CD4-positive, alpha-beta T cell treated with Interleukin-2 at 100 ng/mL for 4 hours (primary cell): ENCODE measurements around the gene UROC1.

ENCODE experiments used
- DNase-seq: peaks from one replicate; pipeline ENCODE4 v3.0.0-alpha.2; 2020; ENCODE audit warnings: low spot score

UROC1 gene

DNA sequence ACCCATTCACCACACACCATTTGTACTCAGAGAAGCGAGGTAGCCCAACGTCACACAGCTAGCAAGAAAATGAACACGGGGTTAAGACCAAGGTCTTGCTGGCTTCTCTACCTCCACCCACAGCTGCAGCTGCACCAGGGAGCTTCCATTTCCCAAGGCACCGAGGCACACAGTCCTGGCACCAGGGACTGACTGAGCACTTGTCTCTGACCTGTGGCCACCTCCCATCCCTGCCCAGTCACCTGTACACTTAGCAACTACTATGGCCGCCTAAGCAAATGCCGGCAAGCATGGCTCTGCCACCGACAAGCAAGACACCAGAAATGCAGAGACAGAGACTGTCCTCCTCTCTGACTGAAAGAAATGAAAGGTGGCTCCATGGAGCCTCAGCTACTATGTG lies 57.2 kb downstream of the UROC1 start:
- no peak for DNase-seq

DNA sequence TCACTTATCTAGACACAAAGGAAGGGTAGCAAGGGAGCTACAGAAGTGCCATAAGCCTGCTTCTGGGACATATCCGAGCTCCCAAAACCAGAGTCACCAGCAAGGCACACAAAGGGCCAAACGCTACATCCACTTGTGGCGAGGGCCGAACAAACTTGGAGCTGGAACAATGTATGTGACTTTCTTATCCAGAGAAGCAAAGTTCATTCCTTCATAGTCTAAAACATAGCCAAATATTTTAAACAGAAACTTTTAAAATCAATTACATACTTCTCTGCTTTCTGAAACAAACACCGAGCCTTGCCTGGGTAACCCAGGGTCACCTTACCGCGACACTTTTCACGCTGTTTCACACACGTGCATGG lies 57.8 kb downstream of the UROC1 start:
- DNase-seq: no peak

DNA sequence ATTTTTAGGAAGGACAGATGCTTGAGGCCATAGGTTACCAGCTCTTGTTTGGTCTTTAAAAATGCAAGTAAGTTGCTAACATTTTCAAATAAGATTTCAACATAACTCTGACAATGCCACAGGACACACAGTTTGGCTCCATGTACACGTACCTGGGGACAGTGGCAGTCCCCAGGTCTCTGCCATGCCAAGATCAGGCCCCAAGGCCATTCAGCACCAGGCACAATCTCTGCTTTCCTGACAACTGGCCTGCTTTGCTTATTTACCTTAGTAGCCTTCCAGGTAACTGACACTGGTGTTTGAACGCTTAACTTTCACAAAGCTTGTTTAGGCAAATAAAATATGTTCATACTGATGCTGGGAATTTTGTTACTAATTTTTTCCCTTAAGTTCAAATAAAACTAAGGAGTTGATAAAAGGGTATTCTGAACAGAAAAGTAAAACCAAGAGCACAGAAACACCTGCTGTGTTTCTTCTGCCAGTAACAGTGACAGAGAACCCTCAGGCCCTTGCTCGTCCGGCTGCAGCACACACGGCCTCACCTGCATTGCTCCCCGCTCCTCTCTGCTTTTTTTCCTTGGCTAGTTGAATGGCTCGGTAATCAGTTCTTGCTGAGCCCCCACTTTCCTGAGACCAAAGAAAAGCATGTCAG lies 58.3 kb downstream of the UROC1 start:
- no peak for DNase-seq

DNA sequence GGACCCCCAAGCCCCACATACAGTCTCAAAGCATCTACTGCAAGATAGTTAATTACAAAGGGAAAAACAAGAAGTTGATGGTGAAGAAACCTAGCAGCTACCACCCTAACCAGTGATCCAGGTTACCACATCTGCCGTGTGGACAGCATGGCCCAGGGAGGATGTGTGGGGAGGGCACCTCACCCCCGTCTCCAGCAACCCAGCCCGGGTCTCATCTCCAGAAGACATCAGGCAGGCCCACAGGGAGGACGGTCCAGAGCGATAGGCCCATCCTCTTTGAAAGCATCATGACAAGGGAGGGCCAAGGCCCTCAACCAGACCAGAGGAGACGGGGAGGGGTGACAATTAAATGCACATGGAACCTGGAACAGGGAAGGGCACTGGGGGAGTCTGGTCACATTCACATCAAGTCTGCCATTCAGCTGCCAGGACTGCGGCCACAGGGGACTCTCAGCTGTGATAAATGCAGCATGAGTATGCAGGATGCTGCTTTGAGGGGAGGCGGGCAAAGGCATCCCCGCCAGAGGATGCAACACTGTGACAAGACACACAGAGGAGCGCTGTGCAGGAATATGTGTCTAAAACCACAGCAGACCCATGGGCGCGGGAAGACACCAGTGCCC lies 60.7 kb downstream of the UROC1 start:
- DNase-seq: no peak

DNA sequence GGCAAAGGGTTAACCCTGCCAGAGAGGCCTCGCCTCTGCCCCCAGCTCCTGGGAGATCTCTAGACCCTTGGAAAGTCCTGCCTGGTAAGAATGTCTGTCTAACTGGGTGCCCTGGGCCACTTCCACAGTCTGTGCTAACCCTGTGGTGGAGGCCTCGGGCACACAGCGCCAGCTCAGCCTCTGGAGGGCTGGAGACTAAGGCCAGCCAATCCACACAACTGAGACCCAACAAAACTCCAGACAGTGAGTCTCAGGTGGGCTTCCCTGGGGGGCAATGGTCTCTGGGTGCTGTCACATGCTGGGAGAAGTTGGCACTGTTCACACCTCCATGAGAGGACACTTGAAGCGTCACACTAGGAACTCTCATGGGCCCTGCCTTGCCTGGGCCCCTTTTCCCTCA lies 61.4 kb downstream of the UROC1 start:
- no peak for DNase-seq

DNA sequence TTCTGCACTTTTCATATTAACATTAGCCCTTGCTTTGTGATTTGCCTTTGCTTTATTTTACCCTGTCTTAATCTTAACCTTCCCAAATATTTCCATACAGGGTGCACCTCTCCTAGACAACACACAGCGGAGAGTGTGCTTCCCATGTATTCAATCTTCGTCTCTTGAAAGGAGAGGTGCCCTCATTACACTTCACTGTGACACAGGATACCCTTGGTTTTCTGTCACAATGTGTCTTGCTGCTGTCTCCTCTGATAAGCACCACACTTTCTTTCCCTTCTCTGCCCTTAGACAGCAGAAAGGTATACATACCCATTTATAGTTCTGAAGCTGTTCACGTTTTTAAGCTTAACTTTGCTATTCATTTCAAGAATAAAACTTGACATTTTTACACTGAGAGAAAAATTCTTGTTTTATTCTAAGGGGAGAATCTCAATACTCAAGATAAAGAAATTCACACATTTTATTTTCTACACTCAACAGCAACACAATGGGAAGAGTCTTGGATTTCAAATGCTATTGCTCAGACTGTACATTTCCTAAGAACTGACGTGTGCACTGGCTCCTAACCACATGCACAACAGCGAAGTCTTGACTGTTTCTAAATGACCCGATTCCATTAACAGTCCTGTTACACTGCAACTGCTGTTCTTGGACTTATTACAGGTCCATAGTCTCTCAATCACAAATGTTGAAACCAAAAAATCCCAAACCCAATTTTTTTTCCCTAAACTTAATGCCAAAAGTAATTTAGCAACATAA lies 63.0 kb downstream of the UROC1 start:
- DNase-seq: no peak

DNA sequence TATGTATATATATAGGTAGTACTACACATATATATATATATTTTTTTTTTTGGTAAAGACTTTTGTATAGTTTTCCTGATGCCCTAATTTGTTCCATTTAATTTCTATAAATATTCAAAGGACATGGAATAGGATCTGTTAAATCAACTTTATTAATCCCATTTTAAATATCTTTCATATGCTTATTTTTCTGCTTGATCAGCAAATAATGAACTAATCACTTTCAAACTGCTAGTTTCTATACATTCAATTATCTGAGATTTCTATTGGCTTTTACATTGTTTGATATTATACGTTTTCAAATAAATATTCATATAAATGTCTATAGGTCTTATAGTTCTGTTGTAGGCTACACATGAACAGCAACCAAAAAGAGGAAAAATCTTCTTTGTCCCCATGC lies 63.5 kb downstream of the UROC1 start:
- DNase-seq: no peak

DNA sequence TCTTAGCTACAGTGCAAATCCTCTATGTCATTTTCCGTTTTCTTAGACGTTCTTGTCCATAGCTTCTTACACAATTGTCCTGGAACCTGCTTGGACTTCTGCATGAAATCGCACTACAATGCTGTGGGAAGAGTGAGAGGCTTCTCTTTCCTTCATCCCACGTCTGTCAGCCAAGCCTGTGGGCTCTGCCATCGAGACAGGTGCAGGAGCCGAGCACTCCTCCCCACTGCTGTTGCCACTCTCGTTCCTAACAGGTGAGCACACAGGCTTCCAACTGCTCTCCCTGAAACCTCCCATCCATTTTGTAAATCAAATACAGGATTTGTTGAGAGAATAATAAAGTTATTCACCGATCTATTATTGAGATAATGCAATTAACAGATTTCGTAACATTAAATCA lies 65.4 kb downstream of the UROC1 start:
- DNase-seq: no peak

DNA sequence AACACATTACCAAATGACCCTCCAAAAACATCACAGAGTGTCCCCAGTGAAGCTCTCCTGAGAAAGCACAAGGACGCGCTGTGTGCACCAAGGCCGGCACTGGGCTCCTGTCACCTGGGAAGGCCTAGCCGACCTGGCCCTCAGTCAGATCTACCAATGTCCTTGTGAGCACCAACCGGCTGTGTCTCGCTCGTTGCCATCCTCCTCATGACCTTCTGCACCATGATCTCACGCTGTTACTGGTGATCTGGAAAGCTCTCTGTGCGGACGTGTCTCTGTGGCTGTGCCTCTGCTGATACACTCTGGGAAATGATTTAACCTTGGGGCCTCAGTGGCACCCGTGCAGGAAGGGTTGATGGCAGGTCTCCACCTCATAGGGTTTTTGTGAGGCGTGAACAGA lies 66.1 kb downstream of the UROC1 start:
- DNase-seq: no peak

DNA sequence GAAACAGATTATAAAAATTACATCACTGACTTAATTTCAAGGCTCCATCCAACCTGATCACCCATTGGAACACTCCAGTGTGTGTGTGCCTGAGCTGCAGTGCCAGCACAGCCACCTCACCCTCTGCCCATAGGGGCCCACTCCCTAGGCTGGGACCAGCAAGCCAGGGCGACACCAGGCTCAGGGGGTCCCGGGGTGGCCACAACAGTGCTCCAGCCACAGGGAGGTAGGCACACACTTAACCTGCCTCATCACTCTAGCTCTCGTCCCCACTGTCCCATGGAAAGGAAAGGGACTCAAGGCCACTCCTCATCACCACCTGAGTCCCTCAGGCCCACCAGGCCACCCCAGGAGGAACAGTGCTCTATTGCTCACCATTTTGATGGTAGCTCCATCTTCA lies 66.8 kb downstream of the UROC1 start:
- no peak for DNase-seq

DNA sequence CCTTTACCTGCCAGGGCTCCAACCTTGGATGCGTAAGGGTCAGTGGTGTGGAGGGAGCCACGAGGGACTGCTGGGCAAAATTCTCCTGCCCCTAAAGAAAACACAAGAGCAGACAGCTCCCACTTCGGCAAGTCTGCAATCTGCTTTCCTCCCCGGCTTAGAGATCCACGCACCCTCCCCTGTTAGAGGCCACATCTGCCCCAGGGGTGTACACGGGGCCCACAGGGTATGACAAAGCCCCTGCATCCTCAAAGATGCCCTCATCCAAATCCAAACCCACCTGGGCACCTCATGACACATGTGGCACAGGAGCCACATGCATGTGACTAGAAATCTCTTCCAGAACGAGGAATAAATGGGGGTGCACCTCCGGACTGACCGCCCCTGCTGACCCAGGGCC lies 67.4 kb downstream of the UROC1 start:
- no peak for DNase-seq

DNA sequence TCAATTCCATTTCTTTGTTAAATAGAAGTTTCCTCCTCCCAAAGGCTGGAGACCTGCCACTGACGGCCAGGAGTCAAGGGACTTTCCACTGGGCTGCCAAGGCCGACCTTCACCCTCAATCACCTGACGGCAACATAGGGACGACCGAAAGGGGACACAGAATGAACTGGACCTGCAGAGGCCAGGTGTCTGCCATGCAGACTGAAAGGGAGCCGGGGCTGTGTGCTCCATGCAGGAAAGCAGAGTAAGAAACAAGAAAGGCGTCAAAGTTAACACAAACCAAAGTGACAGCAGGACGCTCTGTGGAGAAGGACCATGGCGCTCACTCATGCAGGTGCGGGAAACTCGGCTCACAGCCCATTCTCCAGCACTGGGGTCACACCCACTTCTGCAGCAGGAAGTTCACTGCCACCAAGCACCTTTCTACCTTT lies 67.9 kb downstream of the UROC1 start:
- DNase-seq: no peak

DNA sequence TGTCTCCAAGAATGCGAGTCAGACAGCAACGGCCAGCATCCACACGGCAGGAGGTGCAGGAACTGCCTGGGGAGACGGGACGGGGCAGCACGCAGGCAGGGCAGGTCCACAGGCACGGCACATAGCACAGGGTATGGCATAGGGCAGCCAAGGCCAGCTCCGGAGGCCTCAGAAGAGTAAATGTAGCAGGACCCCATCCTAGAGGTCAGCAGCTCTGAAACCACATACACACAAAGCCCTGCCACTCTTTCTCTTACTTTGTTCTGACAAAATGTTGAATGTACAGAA lies 68.7 kb downstream of the UROC1 start:
- no peak for DNase-seq

DNA sequence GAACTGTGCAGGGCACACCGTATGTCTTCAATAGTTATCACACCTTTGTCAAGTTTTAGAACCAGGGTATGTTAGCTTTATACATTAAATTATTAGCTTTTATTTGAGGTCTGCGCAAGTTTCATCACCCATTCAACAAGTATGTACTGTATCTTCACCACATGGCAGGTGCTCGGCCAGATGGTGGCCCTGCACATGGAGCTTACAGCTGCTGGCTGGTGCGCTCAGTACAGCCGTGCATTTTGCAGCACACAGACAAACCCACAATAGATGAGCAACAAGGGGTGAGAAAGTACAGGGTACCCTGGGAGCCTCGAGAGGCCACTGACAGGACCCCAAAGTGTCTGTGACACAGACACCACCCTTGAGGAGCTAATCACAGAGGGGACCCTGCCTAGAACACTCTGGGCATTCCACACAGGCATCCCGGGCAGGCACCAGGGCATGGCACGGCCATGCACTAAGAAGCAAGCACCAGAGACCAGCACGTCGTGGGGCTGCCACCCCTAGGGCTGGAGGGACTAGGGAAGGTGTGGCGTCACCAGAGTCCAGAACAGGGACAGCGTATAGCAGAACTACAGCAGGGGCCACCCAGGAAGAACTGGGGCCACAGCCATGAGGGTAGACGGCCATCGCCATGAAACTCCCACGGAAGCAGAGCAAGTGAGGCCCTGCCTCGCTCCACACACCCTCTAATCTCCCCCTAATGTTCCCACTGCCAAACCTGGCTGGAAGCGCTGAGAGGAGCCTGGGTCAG lies 69.3 kb downstream of the UROC1 start:
- no peak for DNase-seq

DNA sequence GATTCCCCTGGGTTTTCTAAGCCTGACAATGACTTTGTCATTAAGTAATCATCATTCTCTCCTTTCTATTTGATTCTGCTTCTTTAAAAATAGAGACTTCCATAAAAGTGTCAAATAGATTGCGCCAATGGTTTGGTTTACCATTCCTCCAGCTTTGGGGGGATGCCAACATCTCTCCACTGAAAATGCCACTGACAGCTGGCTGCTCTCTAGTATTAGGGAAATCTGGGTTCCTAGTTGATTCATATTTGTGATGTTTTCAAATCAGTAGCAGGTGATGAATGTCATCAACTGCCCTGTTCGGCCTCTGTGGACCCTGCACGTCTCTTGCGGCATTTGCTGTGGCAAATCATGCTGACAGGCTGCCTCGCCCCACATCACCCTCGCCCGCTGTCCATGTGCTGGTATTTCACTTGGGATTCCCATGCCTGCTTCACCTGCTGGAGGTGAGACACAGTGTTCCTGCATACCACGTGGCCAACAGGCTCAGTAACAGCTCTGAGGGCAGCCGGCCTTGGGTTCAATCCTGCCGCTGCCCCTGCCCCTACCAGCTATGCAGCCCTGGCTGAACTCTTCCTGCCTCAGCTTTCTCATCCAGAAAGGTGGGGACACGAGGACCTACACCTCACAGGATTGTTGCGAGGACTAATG lies 70.0 kb downstream of the UROC1 start:
- no peak for DNase-seq

DNA sequence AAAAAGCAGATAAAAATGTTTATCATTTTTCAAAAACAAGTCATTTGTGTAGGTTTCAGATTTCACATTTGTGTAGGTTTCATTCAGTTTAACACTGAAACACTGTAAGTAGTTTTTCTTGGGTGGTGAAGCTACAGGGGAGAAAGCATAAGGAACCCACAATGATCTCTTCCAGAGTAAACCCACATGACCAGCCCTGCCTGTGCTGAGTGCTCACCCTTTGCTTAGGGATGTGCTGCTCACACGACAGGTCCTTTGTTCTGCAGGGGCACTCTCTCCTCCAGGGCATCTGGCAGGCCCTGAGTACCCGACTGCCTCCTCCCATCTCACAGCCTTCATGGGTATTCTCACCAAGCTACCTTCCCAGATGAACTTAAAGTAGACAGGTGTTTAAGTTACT lies 70.8 kb downstream of the UROC1 start:
- no peak for DNase-seq

DNA sequence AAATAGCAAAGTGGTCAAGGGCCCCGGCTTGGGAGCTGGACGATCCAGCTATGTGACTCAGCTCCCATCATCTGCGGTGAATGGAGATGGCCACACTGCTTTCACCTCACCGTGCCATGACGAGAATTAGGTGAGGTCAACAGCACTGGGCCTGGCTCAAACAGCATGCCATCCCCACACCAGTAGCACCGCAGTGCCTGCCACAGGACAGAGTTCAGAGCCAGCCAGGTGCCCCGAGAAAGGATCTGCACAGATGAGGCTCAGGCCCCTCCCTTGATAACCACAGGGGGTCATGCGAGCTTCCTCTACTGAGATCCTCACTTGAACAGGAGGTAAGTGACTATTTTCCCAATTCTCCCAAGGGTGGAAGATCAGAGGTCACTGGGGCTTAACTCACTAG lies 71.3 kb downstream of the UROC1 start:
- DNase-seq: no peak

DNA sequence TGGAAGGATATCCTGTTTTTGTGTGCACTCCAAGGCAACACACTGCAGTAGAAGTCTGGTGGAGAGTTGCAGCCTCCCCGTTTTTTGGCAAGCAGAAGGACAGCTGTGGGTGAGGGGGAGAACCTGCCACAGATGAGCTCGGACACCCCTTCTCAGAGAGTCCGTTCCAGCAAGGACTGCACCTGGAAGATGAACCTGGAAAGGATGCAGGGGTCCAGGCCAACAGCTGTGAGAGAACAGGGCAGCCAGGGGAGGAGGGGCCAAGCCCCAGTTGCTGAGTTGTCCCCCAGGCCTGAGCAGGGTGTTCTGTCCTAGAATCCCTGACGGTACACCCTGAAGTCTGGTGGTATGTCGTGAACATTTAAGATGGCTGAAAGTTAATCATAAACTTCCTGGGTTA lies 72.1 kb downstream of the UROC1 start:
- no peak for DNase-seq

DNA sequence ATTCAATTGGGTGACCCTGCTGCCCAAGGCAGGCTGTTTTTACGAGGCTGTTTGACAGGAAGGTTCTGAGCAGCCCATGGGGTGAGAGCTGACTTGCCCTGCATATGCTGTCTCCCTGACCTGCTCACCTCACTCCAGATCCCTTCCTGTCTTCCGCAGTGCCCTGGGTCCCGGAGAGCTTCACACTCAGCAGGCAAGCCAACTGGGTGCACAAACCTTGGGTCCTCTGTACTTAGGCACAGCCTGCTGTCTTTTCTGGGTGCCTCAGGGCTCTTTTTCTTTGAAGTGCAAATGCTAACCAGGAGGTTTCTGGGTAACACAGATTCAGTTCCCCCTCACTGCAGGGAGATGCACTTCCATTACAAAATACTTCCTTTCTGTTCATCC lies 74.7 kb downstream of the UROC1 start:
- DNase-seq: no peak

DNA sequence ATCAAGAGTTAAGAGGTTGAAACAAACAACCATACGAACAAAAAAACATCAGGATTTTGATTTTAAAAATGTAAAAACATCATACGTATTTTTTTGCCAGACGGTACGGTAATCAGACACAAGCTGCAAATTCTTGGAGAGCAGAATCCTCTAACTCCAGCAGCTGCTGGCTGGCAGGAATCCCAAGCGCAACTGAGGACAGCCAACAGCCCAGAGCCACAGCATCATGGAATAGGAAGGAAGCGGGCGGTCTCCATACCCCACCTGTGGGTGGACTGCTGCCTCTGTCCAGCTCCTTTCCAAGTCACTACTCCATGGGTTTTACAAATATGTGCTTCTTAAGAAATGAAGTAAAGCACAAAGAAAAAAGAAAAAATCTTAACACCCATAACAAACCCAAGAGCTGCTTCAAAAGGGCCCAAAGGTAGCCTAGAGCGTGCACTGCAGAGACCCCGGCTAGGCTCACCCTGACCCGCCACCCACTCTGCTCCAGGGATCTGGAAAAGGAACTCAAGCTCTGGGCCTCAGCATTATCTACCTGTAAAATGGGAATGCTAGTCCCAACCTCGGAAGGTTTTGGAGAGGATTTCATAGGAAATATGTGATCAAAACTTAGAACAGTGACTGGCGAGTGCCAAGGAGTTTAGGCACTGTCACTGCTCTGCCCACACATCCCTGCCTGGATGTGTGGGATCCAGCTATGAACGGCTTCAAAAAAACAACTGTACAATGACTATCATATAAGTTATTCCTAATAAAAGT lies 75.3 kb downstream of the UROC1 start:
- no peak for DNase-seq

DNA sequence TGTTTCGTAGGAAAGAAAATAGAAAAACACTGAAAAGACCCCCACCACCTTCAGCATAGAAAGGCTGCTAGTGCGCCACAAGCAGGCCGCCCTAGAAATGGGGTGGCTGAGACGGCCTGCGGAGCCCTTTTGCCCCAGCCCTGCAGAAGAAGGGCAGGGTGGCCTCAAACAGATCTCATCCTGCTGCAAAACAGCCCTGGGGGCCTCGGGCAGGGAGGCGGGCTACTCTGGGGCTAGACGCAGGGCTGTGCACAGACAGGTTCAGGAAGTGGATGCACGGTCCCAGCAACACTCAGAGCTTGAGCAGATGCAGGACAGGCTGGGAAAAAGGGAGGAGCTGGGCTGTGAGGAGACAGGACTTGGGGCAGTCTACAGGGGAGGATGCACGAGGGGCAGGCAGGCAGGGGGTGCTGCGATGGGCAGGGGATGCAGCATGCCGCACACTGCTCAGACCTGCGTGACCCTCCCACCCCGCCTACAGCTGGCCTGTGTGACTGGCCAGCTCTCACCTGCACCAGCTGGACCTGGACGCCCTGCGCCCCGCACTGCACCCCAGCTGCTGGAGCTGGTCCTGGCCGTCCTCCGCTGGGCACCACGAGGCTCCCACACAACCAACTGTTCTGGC lies 76.2 kb downstream of the UROC1 start:
- no peak for DNase-seq

DNA sequence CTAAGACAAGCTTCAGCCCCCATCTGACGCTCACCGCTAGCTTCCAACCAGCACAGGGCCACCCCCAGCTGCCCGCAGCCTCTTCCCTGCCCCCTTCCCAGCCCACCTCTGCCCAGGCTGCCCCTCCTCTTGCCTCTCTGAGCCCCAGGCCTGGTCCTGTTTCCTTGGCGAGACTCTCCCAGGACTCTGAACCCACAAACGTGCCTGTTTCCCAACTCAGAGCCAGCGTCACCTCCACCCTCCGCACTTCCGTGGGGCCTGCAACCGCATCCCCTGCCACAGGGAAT lies 76.9 kb downstream of the UROC1 start:
- no peak for DNase-seq
